OCI-LY7 (cell line): ENCODE results near the gene TMEM140.
"Not testable (repeated sequence)": the region's sequence is repeated elsewhere in the genome, so short reads cannot be mapped to it uniquely, and the experiment has no call there.

Experiments used
- CTCF ChIP-seq: fragments of 200-600 bp; sonication (generic); conservative IDR thresholded peaks from 2 replicates; pipeline ENCODE4 v1.5.1; 2014; ENCODE audit warnings: mild to moderate bottlenecking, antibody characterized with exemption, low read length, moderate library complexity, mixed read lengths
- EZH2phosphoT487 ChIP-seq: fragments of 200-600 bp; sonication (generic); IDR thresholded peaks from 2 replicates; pipeline ENCODE4 v1.6.1; 2018; ENCODE audit warnings: low read depth, borderline replicate concordance, mild to moderate bottlenecking, mixed run types, antibody characterized with exemption, low read length, moderate library complexity, mixed read lengths

- TF ChIP-seq CTCF, EZH2phosphoT487: not testable (repeated sequence)
These were observed 23.2 kb downstream of the TMEM140 start for GRCh38 chr7:135170998-135171481.
